8988T (cell line): Measurements from ENCODE around the gene RETREG1.
"Not testable (repeated sequence)": the region's sequence is repeated elsewhere in the genome, so short reads cannot be mapped to it uniquely, and the experiment has no call there.

Experiments used
- DNase-seq: peaks from one replicate; pipeline ENCODE4 v3.0.0; 2011

The RETREG1 gene

DNA sequence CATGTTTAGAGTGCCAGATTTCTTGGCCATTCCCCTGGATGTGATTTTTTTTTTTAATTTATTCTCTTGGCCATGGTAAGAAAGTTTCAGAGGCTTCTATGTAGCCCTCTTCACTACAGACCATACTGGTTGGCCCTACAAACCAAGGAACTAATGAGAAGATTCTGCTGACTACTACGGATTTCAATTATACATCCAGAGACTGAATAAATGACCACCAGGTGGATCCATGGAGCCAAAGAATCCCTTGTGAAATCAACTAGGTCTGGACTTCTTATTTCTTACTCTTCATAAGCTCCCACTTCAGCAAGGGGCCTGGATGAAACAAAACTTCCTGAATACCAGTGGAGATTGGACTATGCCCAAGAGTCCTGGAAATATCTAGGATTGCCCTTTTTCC, 178.8 kb downstream of the RETREG1 start:
- no peak for DNase-seq

DNA sequence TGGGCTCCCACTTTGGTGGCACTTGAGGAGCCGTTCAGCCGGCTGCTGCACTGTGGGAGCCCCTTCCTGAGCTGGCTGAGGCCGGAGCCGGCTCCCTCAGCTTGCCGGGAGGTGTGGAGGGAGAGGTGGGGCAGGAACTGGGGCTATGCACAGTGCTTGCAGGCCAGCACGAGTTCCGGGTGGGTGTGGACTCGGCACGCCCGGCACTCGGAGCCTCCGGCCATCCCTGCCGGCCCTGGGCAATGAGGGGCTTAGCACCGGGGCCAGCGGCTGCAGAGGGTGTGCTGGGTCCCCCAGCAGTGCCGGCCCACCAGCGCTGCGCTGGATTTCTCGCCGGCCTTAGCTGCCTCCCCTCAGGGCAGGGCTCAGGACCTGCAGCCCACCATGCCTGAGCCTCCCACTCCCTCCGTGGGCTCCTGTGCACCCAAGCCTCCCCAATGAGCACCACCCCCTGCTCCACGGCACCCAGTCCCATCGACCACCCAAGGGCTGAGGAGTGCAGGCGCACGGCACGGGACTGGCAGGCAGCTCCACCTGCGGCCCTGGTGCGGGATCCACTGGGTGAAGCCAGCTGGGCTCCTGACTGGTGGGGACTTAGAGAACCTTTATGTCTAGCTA, 180.6 kb downstream of the RETREG1 start:
- not testable (repeated sequence) for DNase-seq

DNA sequence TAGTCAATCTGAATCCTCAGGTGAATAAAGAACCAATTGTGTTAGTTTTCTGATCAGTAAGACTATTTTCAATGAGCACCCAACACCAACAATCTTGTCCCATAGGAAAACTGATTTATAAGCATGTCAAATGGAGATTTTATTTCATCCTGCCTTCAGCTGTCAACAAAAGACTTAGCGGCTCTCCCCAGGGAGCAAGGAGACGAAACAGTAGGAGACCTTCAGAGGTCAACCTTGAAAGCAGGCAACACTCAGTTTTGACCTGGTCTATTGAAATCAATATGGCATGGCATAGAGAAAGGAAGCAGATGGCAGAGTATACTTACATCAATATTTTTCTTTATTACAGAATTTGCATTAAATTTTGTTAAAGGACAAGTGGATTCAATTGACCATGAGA, 185.3 kb downstream of the RETREG1 start:
- DNase-seq: no peak

DNA sequence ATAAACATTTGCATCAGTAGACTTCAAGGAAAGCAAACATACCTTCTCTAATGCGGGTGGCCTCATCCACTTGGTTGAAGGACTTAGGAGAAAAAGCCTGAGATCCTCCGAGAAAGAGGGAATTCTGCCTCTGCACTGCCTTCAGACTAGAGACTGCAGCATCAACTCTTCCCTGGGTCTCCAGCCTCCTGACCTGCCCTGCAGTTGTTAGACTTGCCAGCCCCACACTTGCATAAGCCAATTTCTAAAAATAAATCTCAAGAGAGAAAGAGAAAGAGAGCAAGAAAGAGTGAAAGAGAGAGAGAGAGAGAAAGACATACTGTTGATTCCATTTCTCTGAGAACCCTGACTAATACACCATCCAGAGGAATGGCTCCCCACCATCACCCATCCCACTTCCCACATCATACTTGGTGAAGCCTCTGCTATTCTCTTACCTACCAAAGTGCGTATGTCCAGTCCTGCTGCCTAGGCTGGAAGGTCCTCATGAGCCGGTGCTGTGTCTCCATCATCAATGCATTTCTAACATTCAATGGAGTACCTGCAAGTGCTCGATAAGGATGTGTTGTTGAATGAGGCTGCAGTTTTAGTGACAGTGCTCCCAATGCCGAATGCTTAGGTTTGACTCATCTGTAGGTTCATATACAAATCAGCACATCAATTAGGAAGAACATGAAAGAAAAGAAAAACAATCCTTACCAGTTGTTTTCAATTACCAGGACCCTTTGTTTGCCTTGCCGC, 186.3 kb downstream of the RETREG1 start:
- DNase-seq: no peak

DNA sequence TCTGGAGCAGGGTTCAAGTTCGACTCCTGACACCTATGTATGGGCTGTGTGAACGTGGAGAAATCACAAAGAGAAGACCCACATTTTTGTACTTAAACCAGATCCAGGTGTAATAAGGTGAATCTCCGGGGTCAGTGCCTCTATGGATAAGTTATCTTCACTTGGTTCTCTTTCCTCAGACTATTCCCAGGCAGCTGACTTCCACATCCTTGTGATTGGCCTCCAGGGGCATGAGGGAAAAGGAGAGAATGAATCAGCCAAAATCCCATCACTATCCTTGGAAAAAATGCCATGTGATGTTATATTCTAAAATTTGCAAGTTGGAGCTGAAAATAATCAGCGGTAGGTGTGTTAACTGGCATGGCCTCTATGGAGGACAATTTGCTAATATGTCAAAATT, 188.4 kb downstream of the RETREG1 start:
- no peak for DNase-seq

DNA sequence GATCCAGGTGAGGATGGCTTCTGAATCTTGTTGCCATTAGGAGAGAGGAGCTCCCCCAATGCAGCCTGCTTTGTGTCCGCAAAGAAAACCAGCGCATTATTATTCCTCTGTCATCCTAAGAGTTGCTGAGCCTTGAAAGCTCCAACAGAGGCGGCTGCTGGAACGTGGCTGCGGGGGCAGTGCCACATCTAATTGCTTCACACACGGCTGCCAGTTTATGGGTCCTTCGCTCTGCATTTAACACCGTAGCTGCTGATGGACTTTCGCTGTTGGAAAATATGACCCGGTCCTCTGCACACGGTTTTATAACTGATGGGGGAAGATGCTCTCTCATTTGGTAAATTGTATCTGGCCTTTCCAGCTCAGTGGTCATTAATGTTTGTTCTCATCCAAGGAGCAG, 189.2 kb downstream of the RETREG1 start:
- DNase-seq: no peak
